ENCODE measurements around the gene CREB5. TPM values are rescaled to one million over a fixed set of nuclear protein-coding genes. Genes with fewer than 3 reads are reported as not detected.

The CREB5 gene
- total RNA-seq, 2 experiments from 2014 or later: 1.2 to 1.5 TPM

DNA sequence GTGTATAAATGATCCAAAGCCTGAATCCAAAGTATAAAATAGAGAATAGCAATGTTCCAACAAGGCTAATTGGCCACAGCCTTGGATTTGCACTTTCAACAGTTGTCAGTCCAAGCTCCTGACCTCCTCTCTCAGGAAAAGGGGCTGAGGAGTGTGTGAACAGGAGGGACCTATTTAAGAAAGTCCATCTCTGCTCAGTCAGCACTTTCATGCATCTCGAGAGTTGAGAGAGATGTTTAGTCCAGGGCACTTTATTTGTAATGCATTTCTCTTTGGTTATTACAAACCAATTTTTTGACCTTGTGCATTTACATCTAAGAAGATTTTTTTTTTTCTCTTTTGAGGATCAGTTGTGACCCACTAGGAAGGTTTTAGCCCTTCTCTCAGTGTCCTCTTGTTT lies 244.2 kb downstream of the CREB5 start:
- Mint-ChIP-seq H3K4me1 (ENCODE audit: low read depth) (peaks cover 2% of the 10 kb centered on the region), H3K4me3 (no peak overlapping the region), H3K9me3 (peaks cover 13% of the 10 kb centered on the region), H3K27me3 (no peaks in the 10 kb centered on the region), H3K36me3 (ENCODE audit: low read depth) (peaks cover 8% of the 10 kb centered on the region), H3K27ac (no peak overlapping the region)
- CTCF ChIA-PET: no interaction called here
- POLR2A ChIA-PET: no interaction called here
- intact Hi-C loops (cut with micrococcal nuclease): no loop called here
- DNase-seq: no peak
- no peak for ATAC-seq
- TF ChIP-seq, protein P1, sequence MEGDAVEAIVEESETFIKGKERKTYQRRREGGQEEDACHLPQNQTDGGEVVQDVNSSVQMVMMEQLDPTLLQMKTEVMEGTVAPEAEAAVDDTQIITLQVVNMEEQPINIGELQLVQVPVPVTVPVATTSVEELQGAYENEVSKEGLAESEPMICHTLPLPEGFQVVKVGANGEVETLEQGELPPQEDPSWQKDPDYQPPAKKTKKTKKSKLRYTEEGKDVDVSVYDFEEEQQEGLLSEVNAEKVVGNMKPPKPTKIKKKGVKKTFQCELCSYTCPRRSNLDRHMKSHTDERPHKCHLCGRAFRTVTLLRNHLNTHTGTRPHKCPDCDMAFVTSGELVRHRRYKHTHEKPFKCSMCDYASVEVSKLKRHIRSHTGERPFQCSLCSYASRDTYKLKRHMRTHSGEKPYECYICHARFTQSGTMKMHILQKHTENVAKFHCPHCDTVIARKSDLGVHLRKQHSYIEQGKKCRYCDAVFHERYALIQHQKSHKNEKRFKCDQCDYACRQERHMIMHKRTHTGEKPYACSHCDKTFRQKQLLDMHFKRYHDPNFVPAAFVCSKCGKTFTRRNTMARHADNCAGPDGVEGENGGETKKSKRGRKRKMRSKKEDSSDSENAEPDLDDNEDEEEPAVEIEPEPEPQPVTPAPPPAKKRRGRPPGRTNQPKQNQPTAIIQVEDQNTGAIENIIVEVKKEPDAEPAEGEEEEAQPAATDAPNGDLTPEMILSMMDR (IDR thresholded peaks at IDR 0.05): no peak

DNA sequence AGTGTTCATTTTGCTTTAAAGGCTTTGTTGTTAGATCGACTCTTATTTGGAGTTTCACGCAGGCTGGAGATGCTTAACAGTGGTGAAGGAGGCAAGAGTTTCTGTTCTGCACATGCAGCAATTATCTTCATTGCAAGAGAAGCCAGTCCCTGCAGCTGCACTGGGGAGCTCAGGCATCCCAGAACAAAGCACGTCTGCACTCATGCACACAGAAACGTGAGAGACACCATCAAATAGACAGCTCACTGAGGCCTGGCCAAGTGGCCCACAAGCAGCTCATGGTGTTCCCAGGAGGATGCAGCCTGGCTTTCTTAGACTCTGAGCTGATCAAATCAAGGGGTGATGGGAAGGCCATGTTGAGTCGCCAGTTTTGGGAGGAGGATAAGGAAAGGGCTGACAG lies 246.1 kb downstream of the CREB5 start:
- ChIA-PET CTCF (no interaction called here), POLR2A (no interaction called here)
- intact Hi-C loops (cut with micrococcal nuclease): no loop called here
- Mint-ChIP-seq H3K27ac (no peak overlapping the region), H3K4me1 (ENCODE audit: low read depth) (peaks cover 14% of the 10 kb centered on the region), H3K4me3 (no peak overlapping the region), H3K36me3 (ENCODE audit: low read depth) (peaks cover 9% of the 10 kb centered on the region), H3K9me3 (peaks cover 14% of the 10 kb centered on the region), H3K27me3 (no peaks in the 10 kb centered on the region)
- no peak for DNase-seq
- no peak for ATAC-seq
- TF ChIP-seq, protein P1 (IDR thresholded peaks at IDR 0.05): no peak

DNA sequence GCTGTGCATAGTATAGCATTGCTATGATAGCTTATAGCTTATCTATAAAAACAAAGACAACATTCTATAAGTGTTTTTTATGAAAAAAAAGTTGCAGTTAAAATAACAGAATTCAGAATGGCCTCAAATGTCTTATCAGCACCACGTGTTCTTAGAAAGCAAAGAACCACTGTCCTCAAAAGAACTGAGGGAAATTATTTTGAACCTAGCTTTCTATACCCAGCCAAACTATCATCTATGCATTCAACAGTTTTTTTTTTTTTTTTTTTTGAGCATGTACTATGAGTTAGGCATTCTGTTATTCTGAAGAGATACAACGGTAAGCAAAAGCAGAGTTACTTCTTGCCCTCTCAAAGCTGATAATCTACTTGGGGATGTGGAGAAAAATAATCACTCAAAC lies 247.8 kb downstream of the CREB5 start:
- intact Hi-C loops (cut with micrococcal nuclease): no loop called here
- Mint-ChIP-seq H3K27ac (no peak overlapping the region), H3K27me3 (peaks cover 1% of the 10 kb centered on the region), H3K36me3 (ENCODE audit: low read depth) (peaks cover 9% of the 10 kb centered on the region), H3K4me3 (no peak overlapping the region), H3K9me3 (peaks cover 14% of the 10 kb centered on the region), H3K4me1 (ENCODE audit: low read depth) (peaks cover 14% of the 10 kb centered on the region)
- TF ChIP-seq, protein P1 (IDR thresholded peaks at IDR 0.05): no peak
- POLR2A ChIA-PET: no interaction called here
- CTCF ChIA-PET: interaction anchor here (1.1 kb wide), 1 partner anchor 446 kb away, joined by 3 read pairs; no protein-coding TSS in a partner anchor
- DNase-seq (no peak), ATAC-seq (no peak)

DNA sequence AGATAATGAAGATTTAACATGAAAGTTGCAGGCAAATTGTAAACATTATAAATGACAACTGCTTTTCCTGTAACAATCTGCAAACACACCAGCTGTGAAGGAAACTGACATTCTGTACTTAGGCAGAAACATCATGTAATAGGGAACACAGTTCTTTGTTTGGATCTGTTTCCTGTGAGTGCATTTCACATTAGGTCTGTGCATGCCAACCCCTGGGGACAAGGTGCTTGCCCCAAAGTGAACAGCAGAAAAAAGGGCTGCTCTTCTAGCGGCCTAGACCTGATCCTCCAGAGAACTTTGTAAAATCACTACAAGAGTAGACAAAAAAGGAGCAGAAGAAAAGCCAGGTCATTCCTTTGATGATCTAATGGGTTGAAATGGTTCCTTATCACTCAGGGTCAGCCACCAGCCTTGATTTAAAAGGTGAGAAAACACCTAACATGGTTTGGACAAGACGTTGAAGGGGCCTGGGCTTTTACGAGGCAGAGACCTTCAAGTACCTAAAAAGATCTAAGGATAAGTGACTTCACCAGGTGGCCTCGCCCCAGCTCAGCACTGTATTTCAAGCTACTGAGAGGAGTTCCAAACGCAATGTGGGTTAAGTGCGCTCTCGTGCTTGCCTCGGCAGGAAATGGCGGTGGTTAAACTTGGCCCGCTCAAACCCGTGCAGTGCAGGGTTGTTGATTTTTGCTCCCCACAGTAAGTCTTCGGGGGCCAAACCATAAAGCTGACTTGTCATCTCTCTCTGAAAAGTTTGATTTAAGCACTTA lies 249.7 kb downstream of the CREB5 start:
- TF ChIP-seq, protein P1 (IDR thresholded peaks at IDR 0.05): no peak
- peaks cover 1% of the 10 kb centered on the region for H3K27me3 Mint-ChIP-seq
- no peak overlapping the region for H3K27ac Mint-ChIP-seq
- H3K9me3 Mint-ChIP-seq: peaks cover 14% of the 10 kb centered on the region
- ChIA-PET CTCF (no interaction called here), POLR2A (no interaction called here)
- H3K36me3 Mint-ChIP-seq (ENCODE audit: low read depth): peaks cover 9% of the 10 kb centered on the region
- DNase-seq: peak; percentile 54
- H3K4me3 Mint-ChIP-seq: no peak overlapping the region
- H3K4me1 Mint-ChIP-seq (ENCODE audit: low read depth): peaks cover 14% of the 10 kb centered on the region
- peak; percentile 78 for ATAC-seq
- intact Hi-C loops (cut with micrococcal nuclease): no loop called here

DNA sequence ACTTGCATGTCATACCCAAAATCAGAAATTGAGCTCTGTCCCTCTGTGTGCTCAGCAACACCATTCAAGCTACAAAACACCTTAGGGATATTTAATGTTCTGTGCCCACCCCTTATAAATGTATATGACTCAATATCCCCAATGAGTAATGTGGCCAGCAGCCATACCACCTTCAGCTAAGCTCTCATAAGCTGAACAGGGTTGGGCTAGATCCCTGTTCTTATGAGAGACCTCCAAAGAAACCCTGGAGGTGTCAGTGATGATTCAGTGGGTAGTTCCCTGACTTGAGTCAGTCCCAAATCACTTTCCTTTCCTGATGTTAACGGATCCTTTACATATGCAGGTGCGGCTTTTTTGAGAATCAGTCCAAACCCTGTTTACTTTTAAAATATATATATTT lies 253.8 kb downstream of the CREB5 start:
- H3K27ac Mint-ChIP-seq: no peak overlapping the region
- TF ChIP-seq, protein P1 (IDR thresholded peaks at IDR 0.05): no peak
- H3K9me3 Mint-ChIP-seq: peaks cover 4% of the 10 kb centered on the region
- ChIA-PET CTCF (interaction anchor here (0.8 kb wide), 1 partner anchor 278 kb away, joined by 3 read pairs; no protein-coding TSS in a partner anchor), POLR2A (interaction anchor here (0.9 kb wide), 1 partner anchor 10 kb away, joined by 3 read pairs; no protein-coding TSS in a partner anchor)
- H3K4me3 Mint-ChIP-seq: no peak overlapping the region
- peak; percentile 6 for DNase-seq
- H3K36me3 Mint-ChIP-seq (ENCODE audit: low read depth): peaks cover 3% of the 10 kb centered on the region
- intact Hi-C loops (cut with micrococcal nuclease): no loop called here
- H3K4me1 Mint-ChIP-seq (ENCODE audit: low read depth): peaks cover 14% of the 10 kb centered on the region
- H3K27me3 Mint-ChIP-seq: peaks cover 1% of the 10 kb centered on the region
- ATAC-seq: peak; percentile 42
